Gastrocnemius medialis (tissue), 4 donors: ENCODE results near the gene ZNF670.

Experiments
- CTCF ChIP-seq, 5 experiments: fragments of 450-650 bp in 3 of 5; fragments of 200-600 bp in 2 of 5; sonication (generic) in 2 of 5; IDR thresholded peaks in 4 of 5; conservative IDR thresholded peaks in 1 of 5; 1 replicate in 4 of 5; 2 replicates in 1 of 5; pipeline ENCODE4 v1.5.1; 2016 to 2019; ENCODE audit warnings: antibody characterized with exemption in 5 of 5, mild to moderate bottlenecking in 3 of 5, moderate library complexity in 3 of 5
- POLR2A ChIP-seq, 2 donors: fragments of 450-650 bp; IDR thresholded peaks; one replicate each; pipeline ENCODE4 v1.6.1; 2017; ENCODE audit warnings: antibody characterized with exemption in 2 of 2, mild to moderate bottlenecking in 2 of 2, moderate library complexity in 2 of 2

DNA sequence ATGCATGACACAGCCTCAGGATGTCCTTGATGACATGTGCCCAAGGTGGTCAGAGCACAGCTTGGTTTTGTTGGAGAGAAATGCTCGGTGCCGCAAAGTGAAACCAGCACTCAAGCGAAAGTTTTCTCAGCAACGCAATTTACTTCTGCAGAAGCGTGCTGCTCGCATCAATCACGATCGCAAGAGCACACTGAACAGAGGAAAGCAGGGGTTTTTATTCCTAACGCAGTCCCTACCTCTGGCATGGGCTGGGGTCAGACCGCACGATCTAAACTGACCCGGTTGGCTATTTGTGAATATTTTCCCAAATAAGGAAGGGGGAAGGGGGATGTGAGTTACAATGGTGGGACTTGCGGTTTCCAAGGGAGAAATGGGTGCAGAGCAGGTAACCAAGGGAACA is 26.4 kb upstream of the ZNF670 start:
- TF ChIP-seq CTCF (IDR thresholded peaks at IDR 0.05 in 4 of 5, conservative IDR thresholded peaks at IDR 0.05 in 1 of 5): no peak
- no peak for TF ChIP-seq POLR2A (IDR thresholded peaks at IDR 0.05)
